HG03521 (cell line): Measurements from ENCODE around the gene PRRT1.
A peak's percentile ranks its signal among the peaks of the same experiment; 100 is the strongest.
"Not testable (repeated sequence)": the region's sequence is repeated elsewhere in the genome, so short reads cannot be mapped to it uniquely, and the experiment has no call there.

ENCODE experiments used
- ATAC-seq: cut with Tn5 transposase; IDR thresholded peaks from one replicate; pipeline ENCODE4 v1.9.1; 2021; ENCODE audit warnings: mild to moderate bottlenecking, moderate library complexity; ENCODE audit not compliant: unreplicated experiment

The PRRT1 gene

DNA sequence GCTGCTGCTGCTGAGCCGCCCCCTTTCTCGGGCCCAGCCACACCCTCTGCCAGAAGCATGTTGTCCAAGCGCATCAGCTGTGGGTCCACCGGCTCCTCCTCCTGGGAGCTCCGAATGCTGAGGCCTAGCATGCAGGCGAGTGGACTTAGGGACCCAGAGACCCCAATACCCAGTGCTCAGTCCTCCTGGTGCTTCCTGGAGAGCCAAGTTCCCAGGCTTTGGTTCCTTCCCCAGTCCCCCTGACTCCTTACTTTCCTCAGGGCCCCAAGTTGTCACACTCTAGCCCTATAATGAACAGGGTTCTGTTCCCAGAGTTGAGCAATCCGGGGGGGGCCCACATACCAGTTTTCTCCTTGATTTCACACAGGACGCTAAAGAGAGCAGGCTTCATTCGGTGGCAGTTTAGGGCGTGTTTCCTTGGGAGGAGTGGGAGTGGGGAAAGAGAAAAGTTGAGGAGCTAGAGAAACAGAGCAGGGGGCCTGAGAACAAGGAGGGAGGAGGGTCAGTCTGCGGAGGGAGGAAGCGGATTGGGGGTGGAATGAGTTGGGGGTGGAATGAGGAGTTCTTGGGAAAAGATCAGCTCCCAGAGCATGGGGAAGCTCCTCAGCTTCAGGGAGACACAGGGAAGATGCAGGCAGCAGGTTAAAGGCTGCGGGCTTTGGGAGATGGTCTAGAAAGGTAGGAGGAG lies 36.8 kb upstream of the PRRT1 start:
- no peak for ATAC-seq

DNA sequence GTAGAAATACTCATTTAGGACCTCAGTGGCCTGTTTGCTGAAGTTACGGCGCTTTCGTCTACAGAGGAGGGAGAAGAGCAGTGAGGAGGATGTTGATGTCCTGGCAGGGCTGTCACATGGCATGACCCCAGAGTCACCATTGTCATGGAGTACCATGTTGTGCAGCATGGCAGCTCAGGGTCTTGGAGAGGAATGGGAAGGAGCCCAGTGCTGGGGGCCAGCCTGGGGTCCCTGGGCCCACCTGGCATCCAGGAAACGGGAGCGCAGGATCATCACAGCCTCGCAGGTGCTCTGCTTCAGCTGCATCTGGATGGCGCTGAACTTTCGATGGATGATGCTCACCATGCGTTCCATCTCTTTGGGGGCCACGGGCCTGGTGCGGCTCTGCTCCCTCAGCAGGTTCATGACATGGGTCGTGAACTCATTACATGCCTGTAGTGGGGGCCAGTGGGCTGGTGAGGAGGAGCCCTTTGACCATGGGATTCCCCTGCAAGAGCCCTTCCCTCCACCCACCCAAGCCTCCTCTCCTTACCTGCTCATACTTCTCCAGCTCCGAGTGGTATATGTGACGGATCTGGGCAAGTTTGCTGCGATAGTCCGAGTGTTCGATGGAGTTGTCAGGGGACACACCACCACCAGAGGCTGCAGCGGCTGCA lies 36.1 kb upstream of the PRRT1 start:
- not testable (repeated sequence) for ATAC-seq

DNA sequence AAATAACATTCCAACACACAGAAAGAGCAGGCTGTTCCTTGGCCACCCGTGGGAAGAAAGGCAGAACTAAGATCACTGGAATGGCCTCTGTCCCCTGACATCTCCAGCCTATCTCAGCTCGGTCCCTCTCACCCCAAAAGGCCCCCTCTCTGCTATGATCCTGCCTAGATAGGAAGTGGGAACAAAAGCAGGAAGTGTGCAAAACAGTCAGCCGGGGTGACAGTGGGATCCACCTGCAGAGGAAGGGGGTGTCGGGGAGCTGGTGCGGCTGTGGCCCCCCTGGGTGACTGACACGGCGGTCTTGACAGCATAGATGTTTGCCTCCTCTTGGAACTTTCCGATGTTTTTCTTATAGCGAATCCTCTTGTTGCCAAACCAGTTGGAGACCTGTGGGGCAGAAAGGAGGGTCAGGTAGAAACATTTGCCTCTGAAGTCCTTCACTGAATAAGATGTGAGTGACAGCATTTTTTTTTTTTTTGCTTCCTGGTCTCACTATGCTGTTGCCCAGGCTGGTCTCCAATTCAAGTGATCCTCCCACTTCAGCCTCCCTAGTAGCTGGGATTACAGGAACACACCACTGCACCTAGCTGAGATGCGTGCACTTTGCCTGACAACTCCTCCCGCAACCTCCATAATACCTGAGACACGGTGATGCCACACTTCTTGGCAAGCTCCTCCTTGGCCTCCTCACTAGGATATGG lies 35.4 kb upstream of the PRRT1 start:
- ATAC-seq, result no peak

DNA sequence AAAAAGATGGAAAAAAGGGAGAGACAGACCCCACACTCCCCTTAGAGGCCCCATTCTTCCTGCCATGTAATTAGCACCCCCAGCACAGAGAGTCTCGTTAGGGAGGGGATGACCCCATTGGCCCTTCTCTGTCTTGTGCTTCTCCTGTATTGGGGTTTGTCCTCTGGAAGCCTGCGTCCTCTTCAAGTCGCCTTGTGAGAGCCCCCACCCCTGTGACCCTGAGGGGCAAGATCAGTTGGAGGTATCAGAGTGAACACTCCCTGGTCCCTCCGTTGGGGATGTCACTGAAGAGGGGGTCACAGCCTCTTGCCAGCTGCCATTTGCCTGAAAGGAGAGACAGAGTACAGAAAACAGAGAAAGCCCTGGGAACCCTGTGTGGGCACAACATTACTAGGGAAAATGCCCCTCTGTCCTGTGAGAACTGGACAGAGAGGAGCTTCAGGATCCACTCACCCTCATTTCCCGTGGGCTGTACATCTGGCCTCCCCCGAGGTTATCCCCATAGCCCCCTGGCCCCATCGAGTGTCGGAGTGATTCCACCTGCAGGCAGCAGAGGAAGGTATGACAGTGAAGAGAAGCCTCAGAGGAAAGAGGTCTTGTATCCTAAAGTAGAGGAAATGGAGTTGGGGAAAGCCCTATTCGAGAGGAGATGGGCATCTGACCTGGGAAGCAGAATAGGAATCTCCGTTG lies 34.6 kb upstream of the PRRT1 start:
- not testable (repeated sequence) for ATAC-seq

DNA sequence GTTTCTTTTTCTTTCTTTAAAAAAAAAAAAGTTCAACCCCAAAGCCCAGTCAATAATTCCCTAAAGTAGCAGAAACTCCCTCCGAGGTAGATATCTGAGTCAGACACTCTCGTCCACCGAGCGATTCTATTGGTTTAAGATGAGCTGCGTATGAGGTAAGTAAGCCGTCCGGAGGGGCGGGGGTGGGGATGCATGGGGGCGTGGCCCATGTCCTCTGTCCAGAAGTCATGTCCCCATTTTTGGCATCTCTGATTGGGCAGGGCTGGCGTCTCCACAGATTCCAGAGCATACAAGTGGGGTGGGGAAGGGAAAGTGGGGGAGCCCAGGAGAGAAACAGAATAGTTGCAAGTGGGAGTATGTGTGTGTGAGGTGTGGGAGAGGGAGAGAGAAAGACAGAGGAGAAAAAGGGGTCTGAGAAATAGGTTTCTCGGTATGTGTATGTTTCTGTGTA lies 34.0 kb upstream of the PRRT1 start:
- not testable (repeated sequence) for ATAC-seq

DNA sequence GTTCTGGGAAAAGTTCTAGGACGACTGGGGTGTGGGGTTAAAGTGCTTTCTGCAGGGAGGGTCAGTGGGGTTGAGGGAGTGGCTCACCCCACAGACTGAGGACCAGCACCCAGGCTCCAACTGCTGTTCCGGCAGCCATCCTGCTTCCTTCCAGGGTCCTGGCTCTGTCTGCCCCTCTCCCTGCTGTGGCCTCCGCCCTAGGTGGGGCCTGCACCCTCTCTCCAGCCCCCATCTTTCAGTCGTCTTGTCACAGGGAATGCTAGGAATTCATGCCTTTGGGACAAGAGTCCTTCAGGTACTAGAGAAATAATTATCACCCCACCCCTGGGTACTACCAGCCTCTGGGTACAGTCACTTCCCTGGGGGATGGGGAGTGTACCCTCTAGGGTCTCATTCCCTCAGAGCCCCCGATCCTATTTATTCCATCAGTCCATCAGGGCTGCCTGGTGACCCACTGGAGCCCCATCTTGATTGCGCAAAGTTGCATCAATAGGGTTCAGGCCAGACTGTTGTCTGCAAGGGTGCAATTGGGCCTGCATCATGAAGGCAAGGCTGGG lies 32.4 kb upstream of the PRRT1 start, which contains the start of gene AGER:
TSS of gene AGER (minus strand) at position 170 of the 557 bp plus-strand sequence. CDS start at position 139, 31 bp downstream.
- no peak for ATAC-seq

DNA sequence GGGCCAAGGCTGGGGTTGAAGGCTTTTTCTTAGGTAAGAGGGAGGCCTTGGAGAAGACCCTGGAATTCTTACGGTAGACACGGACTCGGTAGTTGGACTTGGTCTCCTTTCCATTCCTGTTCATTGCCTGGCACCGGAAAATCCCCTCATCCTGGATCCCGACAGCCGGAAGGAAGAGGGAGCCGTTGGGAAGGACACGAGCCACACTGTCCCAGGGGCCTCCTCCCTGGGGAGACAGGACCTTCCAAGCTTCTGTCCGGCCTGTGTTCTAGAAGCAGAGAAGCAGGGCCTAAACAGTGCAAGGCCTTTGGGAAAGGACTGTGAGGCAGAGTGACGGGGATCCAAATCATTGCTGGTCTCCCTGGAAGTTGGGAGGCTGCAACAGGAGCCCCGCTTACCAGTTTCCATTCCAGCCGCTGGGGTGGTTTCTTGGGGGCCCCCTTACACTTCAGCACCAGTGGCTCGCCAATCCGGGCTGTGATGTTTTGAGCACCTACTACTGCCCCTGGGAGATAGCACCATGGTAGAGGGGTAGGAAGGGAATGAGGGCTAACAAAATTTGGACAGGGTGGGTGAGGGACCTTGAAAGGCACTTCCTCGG lies 31.8 kb upstream of the PRRT1 start:
- ATAC-seq, result no peak

DNA sequence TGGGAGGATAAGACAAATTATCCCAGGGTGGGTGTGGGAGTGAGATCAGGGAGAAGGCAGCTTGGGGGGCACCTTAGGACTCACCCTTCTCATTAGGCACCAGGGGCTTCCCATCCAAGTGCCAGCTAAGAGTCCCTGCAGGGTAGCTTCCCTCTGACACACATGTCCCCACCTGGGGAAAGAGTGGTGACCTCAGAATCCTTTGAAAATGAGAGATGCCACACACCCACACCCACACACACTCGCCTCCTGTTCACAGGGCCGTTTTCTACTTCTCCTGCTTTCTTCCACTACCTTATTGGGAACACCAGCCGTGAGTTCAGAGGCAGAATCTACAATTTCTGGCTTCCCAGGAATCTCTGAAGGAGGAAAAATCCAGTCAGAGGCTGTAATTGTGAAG lies 31.3 kb upstream of the PRRT1 start:
- no peak for ATAC-seq

DNA sequence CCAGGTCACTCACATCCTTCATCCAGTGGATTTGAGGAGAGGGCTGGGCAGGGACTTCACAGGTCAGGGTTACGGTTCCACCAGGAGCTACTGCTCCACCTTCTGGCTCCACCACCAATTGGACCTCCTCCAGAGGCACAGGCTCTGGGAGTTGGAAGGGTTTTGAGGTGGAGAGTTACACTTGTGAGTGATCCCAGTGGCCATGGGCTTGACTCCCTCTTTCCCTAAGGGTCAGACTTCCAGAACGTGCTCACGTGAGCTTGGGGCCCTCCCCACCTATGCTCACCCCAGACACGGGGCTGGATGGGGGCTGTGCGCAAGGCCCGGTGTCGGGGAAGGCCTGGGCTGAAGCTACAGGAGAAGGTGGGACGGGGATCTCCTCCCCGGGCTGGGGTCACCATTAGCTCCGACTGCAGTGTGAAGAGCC lies 30.8 kb upstream of the PRRT1 start:
- no peak for ATAC-seq

DNA sequence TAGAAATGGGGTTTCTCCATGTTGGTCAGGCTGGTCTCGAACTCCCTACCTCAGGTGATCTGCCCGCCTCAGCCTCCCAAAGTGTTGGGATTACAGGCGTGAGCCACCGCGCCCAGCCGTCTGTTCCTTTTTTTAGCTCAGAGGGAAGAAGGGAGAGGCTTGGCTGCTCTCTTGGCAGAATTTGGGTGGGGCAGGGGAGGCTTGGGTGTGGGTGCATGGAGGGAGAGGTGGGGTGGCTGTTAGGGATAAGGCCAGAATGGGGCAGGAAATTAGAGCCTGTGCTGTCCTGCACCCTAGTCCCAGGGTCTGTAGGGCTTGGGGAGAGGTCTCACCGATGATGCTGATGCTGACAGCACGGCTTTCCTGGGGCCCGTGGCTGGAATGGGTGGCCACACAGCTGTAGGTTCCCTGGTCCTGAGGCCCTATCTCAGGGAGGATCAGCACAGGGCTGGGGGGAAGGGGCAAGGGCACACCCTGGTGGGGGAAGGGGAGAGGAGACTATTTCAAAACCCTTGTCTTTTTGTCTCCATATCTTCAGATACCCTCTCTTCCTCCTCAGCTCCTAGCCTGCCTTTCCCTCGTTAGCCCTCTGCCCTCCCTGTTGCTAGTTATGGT lies 30.3 kb upstream of the PRRT1 start:
- ATAC-seq, result no peak

DNA sequence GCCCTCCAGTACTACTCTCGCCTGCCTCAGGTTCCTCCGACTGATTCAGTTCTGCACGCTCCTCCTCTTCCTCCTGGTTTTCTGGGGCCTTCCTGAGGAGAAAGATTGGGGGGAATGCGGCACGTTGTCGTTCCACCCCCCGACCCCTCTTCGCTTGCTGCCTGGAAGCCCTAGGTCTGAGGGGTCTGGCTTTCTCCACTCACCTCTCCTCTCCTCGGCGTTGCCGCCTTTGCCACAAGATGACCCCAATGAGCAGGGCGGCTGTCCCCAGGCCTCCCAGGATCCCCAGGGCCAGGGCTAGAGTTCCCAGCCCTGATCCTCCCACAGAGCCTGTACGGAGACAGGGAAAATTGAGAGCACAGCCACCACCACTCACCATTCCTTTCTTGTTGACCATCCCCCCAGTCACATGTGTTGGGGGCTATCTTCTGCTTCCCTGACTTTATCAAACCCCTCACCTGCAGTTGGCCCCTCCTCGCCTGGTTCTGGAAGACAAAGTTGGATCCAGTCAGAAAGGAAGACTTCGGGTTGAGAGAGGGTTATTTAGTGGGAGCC lies 29.5 kb upstream of the PRRT1 start:
- ATAC-seq, result no peak

DNA sequence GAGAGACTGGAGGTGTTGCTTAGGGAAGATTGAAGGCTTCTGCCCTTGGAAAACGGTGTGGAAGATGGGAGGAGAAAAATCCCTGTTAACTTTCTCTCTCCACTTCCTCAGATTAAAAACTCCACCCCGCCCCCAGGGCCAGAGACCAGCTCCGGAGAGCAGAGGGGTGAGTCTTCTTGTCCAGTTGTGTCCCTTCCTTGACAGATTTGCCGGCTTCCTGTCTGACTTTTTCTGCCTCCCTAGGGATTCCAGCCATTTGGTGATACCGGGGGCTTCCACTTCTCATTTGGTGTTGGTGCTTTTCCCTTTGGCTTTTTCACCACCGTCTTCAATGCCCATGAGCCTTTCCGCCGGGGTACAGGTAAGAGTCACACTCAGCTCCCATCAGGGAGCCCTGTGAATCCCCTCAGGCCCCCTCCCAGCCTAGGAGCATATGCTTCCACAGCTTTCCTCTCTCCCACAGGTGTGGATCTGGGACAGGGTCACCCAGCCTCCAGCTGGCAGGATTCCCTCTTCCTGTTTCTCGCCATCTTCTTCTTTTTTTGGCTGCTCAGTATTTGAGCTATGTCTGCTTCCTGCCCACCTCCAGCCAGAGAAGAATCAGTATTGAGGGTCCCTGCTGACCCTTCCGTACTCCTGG lies 28.1 kb upstream of the PRRT1 start:
- ATAC-seq, result no peak

DNA sequence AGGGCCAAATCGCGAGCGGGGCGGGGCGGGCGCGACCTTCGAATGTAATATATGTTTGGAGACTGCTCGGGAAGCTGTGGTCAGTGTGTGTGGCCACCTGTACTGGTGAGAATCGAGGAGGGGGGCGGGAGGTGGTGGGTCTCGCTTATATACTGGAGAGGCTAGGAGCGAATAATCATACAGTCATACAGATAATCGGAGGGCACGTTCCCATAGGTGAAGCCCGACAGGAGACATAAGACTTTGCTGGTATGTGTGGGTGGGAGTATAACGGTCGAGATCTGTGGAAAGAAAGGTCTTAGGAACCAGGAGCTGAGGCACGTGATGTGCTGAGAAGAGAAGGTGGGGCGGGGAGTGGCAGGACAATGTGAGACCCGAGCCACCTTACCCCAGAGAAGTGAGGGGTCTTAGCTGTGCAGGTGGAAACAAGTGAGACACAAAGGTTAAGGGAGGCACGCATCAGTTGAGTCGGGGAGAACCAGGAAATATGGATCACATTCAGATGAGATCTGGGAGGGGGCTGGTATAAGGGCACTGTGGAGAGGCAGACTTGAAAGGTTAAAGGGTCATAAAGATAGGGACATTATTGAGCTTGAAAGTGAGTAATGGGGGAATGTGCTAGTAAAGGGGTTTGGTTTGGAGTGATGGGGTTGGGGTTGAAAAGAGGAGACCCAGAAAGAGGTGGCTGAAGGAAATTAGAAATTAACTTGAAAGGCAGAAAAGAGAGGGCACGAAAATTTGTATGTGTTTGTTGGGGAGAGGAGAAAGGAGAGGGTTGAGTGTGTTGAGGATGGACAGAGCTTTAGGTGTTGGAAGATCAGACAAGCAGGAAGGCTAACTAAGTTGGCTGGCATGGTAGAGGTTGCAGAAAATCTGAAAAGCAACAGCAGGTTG lies 27.1 kb upstream of the PRRT1 start:
- no peak for ATAC-seq

DNA sequence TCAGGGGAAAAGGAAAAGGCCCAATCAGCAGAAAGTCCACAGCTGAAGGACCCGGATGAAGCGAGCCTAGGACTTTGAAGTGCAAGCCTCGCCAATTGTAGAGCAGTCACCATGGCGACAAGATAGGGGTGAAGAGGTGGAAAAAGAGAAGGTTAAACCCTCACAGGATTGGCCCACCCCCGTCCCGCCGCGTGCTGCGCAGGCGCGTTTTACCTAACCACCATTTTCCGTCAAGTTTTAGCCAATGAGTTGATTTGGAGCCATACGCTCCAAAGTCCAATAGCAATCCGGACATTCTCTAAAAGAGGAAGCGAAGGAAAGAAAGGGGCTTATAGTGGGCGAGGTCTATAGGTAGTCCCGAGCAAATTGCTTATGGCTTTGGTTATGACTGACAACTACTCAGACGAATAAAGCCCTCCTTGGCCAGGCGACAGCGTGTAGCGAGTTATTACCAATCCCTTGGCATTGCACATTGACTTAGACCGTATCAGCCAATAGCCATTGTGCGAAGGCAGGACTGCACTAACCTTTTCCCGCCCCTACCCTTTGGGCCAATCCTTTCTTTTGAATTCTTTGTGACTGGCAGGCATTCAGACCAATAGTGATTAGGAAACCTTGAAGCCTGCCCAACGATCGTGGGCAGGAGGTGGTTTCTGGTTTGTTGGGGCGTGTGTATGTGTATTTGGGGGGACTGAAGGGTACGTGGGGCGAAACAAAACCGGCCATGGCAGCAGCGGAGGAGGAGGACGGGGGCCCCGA lies 26.2 kb upstream of the PRRT1 start, which contains the start of gene RNF5:
TSS of gene RNF5 (plus strand) at position 618 of the 759 bp plus-strand sequence. CDS start at position 725, 107 bp downstream.
- peak; percentile 76 for ATAC-seq

DNA sequence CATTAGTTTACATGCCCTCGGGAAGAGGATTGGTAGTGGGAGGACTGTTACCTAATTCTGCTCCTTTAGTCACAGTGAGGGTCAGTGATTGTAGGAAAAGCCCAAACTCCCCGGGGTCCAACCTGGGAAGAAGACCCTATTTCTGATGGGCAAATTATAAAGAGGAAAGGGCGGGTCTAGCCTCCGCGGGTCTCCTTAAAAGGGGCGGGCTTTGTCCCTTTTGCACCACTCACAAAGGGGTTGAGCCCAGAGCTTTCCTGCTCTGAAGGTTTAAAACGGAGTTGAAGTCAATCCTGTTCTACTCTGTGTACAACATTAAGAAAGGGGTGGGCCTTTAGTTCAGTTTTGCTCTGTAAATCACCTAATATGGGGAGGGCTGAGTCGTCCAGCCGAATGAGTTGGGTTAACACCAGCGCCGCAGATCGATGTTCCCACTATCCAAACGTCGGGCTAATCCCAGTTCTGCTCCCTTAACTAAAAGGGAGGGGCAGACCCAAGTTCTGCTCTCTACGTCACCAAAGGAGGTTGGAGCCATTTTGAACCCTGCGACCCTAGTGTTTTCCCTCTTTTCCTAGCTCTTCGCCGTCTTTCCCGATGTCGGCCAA lies 25.5 kb upstream of the PRRT1 start:
- no peak for ATAC-seq

DNA sequence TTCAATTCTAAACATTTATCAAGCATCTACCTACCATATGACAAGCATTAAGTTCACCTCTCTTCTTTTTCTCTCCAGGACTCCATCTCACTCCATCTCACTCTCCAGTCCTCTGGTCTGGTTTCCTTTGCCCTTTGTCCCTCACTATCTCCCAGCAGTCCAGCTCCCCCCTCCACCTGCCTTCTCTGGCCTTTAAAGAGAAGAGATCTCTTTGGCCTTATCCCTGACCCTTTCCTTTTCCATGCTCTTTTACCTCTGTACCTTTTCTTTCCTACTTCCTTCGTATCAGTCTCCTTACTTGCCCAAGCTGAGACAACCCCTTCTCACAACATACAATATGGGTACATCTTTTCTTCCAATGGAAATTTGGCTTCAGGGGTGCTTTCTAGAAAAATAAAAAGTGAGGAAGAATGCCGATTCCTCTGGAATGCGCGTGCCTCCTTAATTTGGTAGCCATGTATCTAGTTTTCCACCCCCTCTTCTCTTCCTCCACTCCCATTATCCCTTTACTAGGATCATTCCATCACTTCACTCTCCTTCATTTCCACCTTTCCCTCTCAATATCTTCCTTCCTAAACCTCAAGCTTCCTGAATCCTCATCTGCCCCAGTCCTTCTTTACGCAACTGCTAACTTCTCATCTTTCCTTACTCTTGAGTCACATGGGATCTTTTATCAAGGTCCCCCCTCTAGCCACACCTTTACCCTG lies 24.9 kb upstream of the PRRT1 start:
- no peak for ATAC-seq
